HepG2 (cell line): ENCODE measurements around the gene ENTPD6. TPM values are rescaled to one million over a fixed set of nuclear protein-coding genes. Genes with fewer than 3 reads are reported as not detected.

Experiments used
- ATAC-seq: fragments of 200-7000 bp; cut with Tn5 transposase; 3 replicates; pipeline ENCODE4 v1.9.1; 2020; ENCODE audit warnings: mild to moderate bottlenecking, moderate library complexity
- BruUV-seq: library from RNA; stranded (reverse); fragments of 400-500 nt; replicated peaks from 2 replicates; lab custom pipeline; 2021; lab: Mats Ljungman, UMichigan
- CTCF ChIA-PET: fragments of 300-600 bp; formaldehyde crosslinking; extraction: SDS; loops from one replicate; lab custom pipeline; 2021; ENCODE audit warnings: low total read pairs, inconsistent platforms, low intra/inter-chr PET ratio; lab: Yijun Ruan, JAX
- POLR2A ChIA-PET: fragments of 350-600 bp; sonication (Branson Sonifier 250); formaldehyde crosslinking; loops from one replicate; lab custom pipeline; 2020; ENCODE audit warnings: antibody characterized with exemption, inconsistent platforms; lab: Yijun Ruan, JAX
- DNase-seq: peaks from one replicate; pipeline ENCODE4 v3.0.0-alpha.2; 2015; ENCODE audit warnings: low spot score
- FAIRE-seq: peaks from 3 replicates; lab custom pipeline; 2011; peaks lifted over from hg19 to GRCh38; lab: Jason Lieb, UNC
- H2AFZ ChIP-seq: one replicate; pipeline ENCODE4 v1.6.1; 2011; ENCODE audit warnings: low read length, inconsistent platforms
- H3K27ac ChIP-seq: fragments of 300-600 bp; 3 replicates; pipeline ENCODE4 v1.8.0; 2011; ENCODE audit warnings: mixed run types, mild to moderate bottlenecking, mixed read lengths, low read length, inconsistent platforms; ENCODE audit not compliant: insufficient read depth; ENCODE audit errors: extremely low read length
- H3K27me3 ChIP-seq, 2 experiments: fragments of 200-600 bp in 1 of 2; 2 replicates in 1 of 2; 3 replicates in 1 of 2; pipeline versions ENCODE4 v1.6.0 to v1.8.0; 2011; ENCODE audit warnings: low read length in 2 of 2, mild to moderate bottlenecking in 2 of 2, moderate library complexity in 2 of 2, inconsistent platforms in 1 of 2; ENCODE audit not compliant: insufficient read depth in 2 of 2, control insufficient read depth in 1 of 2
- H3K36me3 ChIP-seq, 2 experiments: fragments of 200-600 bp in 1 of 2; replicated peaks in 1 of 2; 2 replicates in 1 of 2; 3 replicates in 1 of 2; pipeline versions ENCODE4 v1.5.1 to v1.8.0; 2011; ENCODE audit warnings: low read length in 2 of 2, inconsistent platforms in 1 of 2; ENCODE audit not compliant: insufficient read depth in 2 of 2, control insufficient read depth in 1 of 2
- H3K4me1 ChIP-seq: 2 replicates; pipeline ENCODE4 v1.5.1; 2012; ENCODE audit warnings: low read length, inconsistent platforms; ENCODE audit not compliant: insufficient read depth
- H3K4me2 ChIP-seq: 2 replicates; pipeline ENCODE4 v1.6.0; 2011; ENCODE audit warnings: low read depth, low read length, inconsistent platforms
- H3K4me3 ChIP-seq, 3 experiments: fragments of 200-600 bp in 1 of 3; sonication (generic), shearing (Covaris generic) in 1 of 3; replicated peaks in 1 of 3; 2 replicates each; pipeline ENCODE4 v1.5.1; 2011 to 2016; ENCODE audit warnings: low read length in 3 of 3, inconsistent platforms in 2 of 3, low read depth in 2 of 3, mild to moderate bottlenecking in 2 of 3, control low read depth in 1 of 3, mixed read lengths in 1 of 3; ENCODE audit not compliant: insufficient read depth in 1 of 3
- H3K79me2 ChIP-seq: one replicate; pipeline ENCODE4 v1.6.1; 2011; ENCODE audit warnings: low read length, inconsistent platforms; ENCODE audit not compliant: insufficient read depth
- H3K9ac ChIP-seq: 2 replicates; pipeline ENCODE4 v1.6.0; 2011; ENCODE audit warnings: mild to moderate bottlenecking, low read depth, low read length, inconsistent platforms; ENCODE audit not compliant: insufficient read depth
- H3K9me3 ChIP-seq: 2 replicates; pipeline ENCODE4 v1.5.1; 2012; ENCODE audit warnings: mild to moderate bottlenecking, low read length
- H4K20me1 ChIP-seq: 2 replicates; pipeline ENCODE4 v1.6.0; 2011; ENCODE audit warnings: inconsistent platforms, mild to moderate bottlenecking, low read length, moderate library complexity; ENCODE audit not compliant: insufficient read depth
- ATF1 ChIP-seq: IDR thresholded peaks from 2 replicates; pipeline ENCODE4 v1.6.1; 2016; ENCODE audit warnings: mild to moderate bottlenecking, control low read depth
- KLF16 ChIP-seq, 2 experiments: sonication (generic) in 1 of 2; formaldehyde crosslinking in 1 of 2; IDR thresholded peaks; 2 replicates each; pipeline versions ENCODE4 v1.6.1 to v1.8.0; 2016 to 2023; ENCODE audit warnings: missing genetic modification reagents in 2 of 2, missing compliant biosample characterization in 1 of 2
- LCORL ChIP-seq, 2 experiments: fragments of 450-650 bp in 1 of 2; sonication (generic) in 1 of 2; formaldehyde crosslinking in 1 of 2; IDR thresholded peaks; 2 replicates each; pipeline versions ENCODE4 v1.5.0 to v1.6.1; 2017 to 2020; ENCODE audit warnings: antibody characterized with exemption in 1 of 2, missing genetic modification reagents in 1 of 2
- NFE2 ChIP-seq: sonication (generic); formaldehyde crosslinking; IDR thresholded peaks from 2 replicates; pipeline ENCODE4 v1.4.0; 2020; ENCODE audit warnings: missing genetic modification reagents
- NFRKB ChIP-seq: fragments of 450-650 bp; IDR thresholded peaks from 2 replicates; pipeline ENCODE4 v1.6.1; 2017
- PRDM15 ChIP-seq: sonication (generic); formaldehyde crosslinking; IDR thresholded peaks from 2 replicates; pipeline ENCODE4 v1.4.0; 2020; ENCODE audit warnings: missing genetic modification reagents
- ZBTB21 ChIP-seq: sonication (generic); formaldehyde crosslinking; IDR thresholded peaks from 2 replicates; pipeline ENCODE4 v1.4.0; 2020; ENCODE audit warnings: missing genetic modification reagents
- ZNF142 ChIP-seq: sonication (generic); formaldehyde crosslinking; IDR thresholded peaks from 2 replicates; pipeline ENCODE4 v1.4.0; 2020; ENCODE audit warnings: missing genetic modification reagents
- ZNF274 ChIP-seq: sonication (generic); formaldehyde crosslinking; IDR thresholded peaks from 2 replicates; pipeline ENCODE4 v1.5.1; 2020; ENCODE audit warnings: mild to moderate bottlenecking, missing genetic modification reagents
- WGBS: methylation state at CpG from one replicate; pipeline ENCODE4 v1.1.6; 2017; ENCODE audit warnings: low lambda C conversion rate; 5-methylcytosine and 5-hydroxymethylcytosine counted together
- in situ Hi-C: cut with HindIII; loops from 2 replicates; pipeline ENCODE4 v1.10.0; 2017; ENCODE audit warnings: low pct_unique_long_range_greater_than_20kb; ENCODE audit not compliant: extremely low pct_ligation_motif_present
- intact Hi-C: fragments of 100-400 bp; cut with micrococcal nuclease; formaldehyde crosslinking; loops from one replicate; pipeline ENCODE4 v1.10.0; 2022; ENCODE audit not compliant: unreplicated experiment
- polyA plus RNA-seq, 8 experiments: library from polyadenylated mRNA; depleted of rRNA in 3 of 8; stranded (reverse) in 7 of 8; unstranded in 1 of 8; fragments of >200 nt; fragmentation: Illumina TruSeq in 4 of 8; extraction: Trizol in 4 of 8; gene quantifications; 2 replicates each; pipeline versions ENCODE4 v1.2.1 to v1.2.3, GENCODE V29; 2011 to 2016; ENCODE audit warnings: low read depth in 4 of 8, missing spikeins in 1 of 8, mixed read lengths in 1 of 8; ENCODE audit not compliant: insufficient read depth in 1 of 8
- total RNA-seq, 5 experiments: library from RNA; depleted of rRNA; stranded (reverse); fragments of >200 nt; fragmentation: Illumina TruSeq; extraction: Trizol; gene quantifications; 2 replicates each; pipeline ENCODE4 v1.2.3, GENCODE V29; 2016; ENCODE audit warnings: low read depth in 1 of 5
- TF ChIP-seq, protein P1 (sequence below): sonication (generic); formaldehyde crosslinking; IDR thresholded peaks from 2 replicates; pipeline ENCODE4 v1.5.0; 2020; ENCODE audit warnings: missing genetic modification reagents

The ENTPD6 gene
- total and polyA plus RNA-seq, 2 of the 13 experiments (the other 11 are each of a cell fraction or from before 2014, with no cell fraction given): 164 to 172 TPM

DNA sequence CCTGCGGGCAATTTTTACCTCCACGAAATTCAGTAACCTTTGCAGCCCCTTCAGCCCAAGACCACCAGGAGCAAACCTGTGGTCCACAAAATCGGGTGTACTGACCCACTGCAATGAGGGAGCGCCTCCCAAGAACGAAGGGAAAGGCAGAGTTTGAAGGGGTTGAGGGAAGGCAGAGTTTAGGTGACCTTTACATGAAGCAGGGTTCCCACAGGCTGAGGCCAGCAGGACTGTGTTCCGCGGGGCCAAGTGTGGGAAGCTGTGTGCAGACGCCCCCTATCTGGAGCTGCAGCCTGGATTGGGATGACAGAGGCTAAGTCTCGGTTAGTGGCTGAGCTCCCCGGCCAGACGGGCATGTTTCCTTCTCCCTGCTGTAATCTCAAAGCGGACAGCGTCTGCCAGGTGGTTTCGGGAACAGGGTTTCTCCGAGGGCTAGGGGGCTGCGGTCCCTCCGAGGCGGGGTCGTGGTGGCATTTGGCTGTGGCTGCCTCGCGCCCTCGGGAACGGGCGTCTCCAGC lies 51.5 kb downstream of the ENTPD6 start:
- Histone ChIP-seq H4K20me1 (no peaks in the 10 kb centered on the region), H3K27ac (peak overlapping the region; percentile 60), H3K9me3 (no peaks in the 10 kb centered on the region), H3K27me3 (peaks cover 1 to 20% of the 10 kb centered on the region in 2 experiments; a peak in 2 of 5 replicates), H3K79me2 (peaks cover 32% of the 10 kb centered on the region), H3K4me2 (peak overlapping the region; percentile 100), H2AFZ (no peak overlapping the region), H3K9ac (peak overlapping the region; percentile 81), H3K36me3 (no peaks in the 10 kb centered on the region), H3K4me1 (peaks cover 51% of the 10 kb centered on the region), H3K4me3 (peak overlapping the region; percentile 67 to 93 (median 69))
- ATAC-seq: peak; percentile 89
- ChIA-PET POLR2A (interaction anchor here (0.8 to 3.6 kb wide), 27 partner anchors 9 to 449 kb away, joined by 3 to 72 read pairs (median 6); partner anchors contain the start of genes ABHD12, APMAP, ENTPD6 and GINS1), CTCF (interaction anchor here (1.3 to 2.6 kb wide), 3 partner anchors 24 to 252 kb away, joined by 3 to 11 read pairs (median 3); no protein-coding TSS in a partner anchor)
- 3% methylated on average over 11 of the region's 24 CpGs for whole genome bisulfite sequencing
- peak; percentile 18 for FAIRE-seq
- intact Hi-C loops: loop anchor here (1.0 to 2.0 kb wide), 4 partner anchors 10 to 51 kb away; no protein-coding TSS in a partner anchor
- DNase-seq: peak; percentile 82
- no TSS peak for BruUV-seq
- in situ Hi-C loops: no loop called here
- TF ChIP-seq ZNF142 (peak; percentile 29; the same call in 1 of the 2 replicates), ZNF274 (CRISPR knock-in tag) (0 out of 2 replicates have a peak, but pooled peaks have one; percentile 58), NFE2 (no peak), NFRKB (no peak), ATF1 (no peak), LCORL (IDR thresholded peaks at IDR 0.05) (no peak), LCORL (CRISPR knock-in tag; IDR thresholded peaks at IDR 0.05) (peak; percentile 92; the same call in 1 of the 2 replicates), KLF16 (CRISPR knock-in tag; IDR thresholded peaks at IDR 0.05) (peak in 1 of 2 experiments; percentile 45; a peak in 1 of 4 replicates), ZBTB21 (CRISPR knock-in tag) (no peak), PRDM15 (peak; percentile 63; the same call in 1 of the 2 replicates)
- TF ChIP-seq, protein P1, sequence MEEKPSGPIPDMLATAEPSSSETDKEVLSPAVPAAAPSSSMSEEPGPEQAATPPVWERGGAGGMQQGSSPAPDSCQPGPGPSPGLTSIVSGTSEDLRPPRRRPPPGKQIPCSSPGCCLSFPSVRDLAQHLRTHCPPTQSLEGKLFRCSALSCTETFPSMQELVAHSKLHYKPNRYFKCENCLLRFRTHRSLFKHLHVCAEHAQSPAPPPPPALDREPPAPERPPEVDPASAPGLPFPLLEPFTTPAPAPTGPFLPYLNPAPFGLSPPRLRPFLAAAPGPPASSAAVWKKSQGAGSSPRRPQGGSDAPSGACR (CRISPR knock-in tag): no peak
